IPS-15b (cell line): ENCODE results near the gene HYAL2.
"Not testable (repeated sequence)": the region's sequence is repeated elsewhere in the genome, so short reads cannot be mapped to it uniquely, and the experiment has no call there.

Experiments
- H3K27me3 ChIP-seq: one replicate; pipeline ENCODE4 v1.6.1; 2013; ENCODE audit warnings: low read length; ENCODE audit not compliant: control insufficient read depth, insufficient read depth
- H3K36me3 ChIP-seq: one replicate; pipeline ENCODE4 v1.6.1; 2013; ENCODE audit warnings: low read length; ENCODE audit not compliant: control insufficient read depth, insufficient read depth
- H3K4me1 ChIP-seq: one replicate; pipeline ENCODE4 v1.6.1; 2013; ENCODE audit warnings: mild to moderate bottlenecking, low read length; ENCODE audit not compliant: control insufficient read depth, insufficient read depth
- H3K4me3 ChIP-seq: one replicate; pipeline ENCODE4 v1.5.1; 2013; ENCODE audit warnings: low read depth, low read length
- H3K9ac ChIP-seq: one replicate; pipeline ENCODE4 v1.6.1; 2013; ENCODE audit warnings: low read depth, mild to moderate bottlenecking, low read length
- H3K9me3 ChIP-seq: one replicate; pipeline ENCODE4 v1.6.1; 2013; ENCODE audit warnings: mild to moderate bottlenecking, low read length; ENCODE audit not compliant: control insufficient read depth, insufficient read depth

HYAL2 gene

DNA sequence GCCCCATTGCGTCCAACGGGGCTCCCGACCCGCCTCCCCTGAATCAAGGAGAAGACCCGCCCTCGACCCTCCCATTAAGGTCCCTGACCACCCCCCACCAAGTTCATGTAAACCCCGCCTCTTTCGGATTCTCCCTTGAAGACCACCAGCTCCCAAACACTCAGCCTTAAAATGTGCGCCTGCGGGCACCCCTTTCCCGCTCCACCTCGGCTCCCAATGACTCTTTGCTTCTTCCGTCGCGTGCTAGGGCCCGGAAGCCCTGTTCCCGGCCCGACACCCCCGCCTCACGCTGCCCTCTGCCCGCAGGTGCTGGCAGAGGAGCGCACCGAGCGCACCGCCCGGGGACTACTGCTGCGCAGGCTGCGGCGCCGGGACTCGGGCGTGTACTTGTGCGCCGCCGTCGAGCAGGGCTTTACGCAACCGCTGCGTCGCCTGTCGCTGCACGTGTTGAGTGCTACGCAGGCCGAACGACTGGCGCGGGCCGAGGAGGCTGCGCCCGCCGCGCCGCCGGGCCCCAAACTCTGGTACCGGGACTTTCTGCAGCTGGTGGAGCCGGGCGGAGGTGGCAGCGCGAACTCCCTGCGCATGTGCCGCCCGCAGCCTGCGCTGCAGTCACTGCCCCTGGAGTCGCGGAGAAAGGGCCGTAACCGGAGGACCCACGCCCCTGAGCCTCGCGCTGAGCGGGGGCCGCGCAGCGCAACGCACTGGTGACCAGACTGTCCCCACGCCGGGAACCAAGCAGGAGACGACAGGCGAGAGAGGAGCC lies 46.4 kb downstream of the HYAL2 start:
- peak overlapping the region; percentile 55 for H3K4me3 ChIP-seq
- H3K9ac ChIP-seq = peak overlapping the region; percentile 37

DNA sequence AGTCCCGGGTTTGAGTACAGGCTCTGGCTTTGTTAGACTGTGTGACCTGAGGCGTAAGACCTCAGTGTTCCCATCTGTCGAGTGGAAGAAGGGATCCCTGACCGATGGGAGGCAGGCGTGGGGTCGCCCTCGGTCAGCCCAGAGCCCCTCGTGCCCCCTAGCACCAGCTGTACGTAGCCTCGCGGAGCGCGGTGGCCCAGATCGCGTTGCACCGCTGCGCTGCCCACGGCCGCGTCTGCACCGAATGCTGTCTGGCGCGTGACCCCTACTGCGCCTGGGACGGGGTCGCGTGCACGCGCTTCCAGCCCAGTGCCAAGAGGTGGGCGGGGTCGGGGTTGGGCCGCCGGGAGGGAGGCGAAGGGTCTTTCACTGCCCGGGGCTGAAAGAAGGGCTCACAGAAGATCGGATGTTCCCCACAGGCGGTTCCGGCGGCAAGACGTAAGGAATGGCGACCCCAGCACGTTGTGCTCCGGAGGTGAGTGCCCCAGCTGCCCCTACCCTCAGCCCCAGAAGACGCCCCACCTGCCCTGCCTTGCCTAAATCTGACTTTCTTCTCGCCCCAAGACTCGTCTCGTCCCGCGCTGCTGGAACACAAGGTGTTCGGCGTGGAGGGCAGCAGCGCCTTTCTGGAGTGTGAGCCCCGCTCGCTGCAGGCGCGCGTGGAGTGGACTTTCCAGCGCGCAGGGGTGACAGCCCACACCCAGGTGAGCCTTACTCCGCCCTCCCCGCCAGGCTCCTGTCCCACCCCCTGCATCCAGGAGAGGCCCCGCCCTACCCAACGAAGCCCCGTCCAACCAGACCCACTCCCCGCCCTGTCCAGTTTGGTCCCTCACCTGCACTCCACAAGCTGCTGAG lies 47.2 kb downstream of the HYAL2 start:
- H3K4me3 ChIP-seq = peak overlapping the region; percentile 55
- peaks cover 46% of the 10 kb centered on the region for H3K27me3 ChIP-seq
- peaks cover 4% of the 10 kb centered on the region for H3K36me3 ChIP-seq
- no peak overlapping the region for H3K9ac ChIP-seq
- H3K4me1 ChIP-seq = peaks cover 3% of the 10 kb centered on the region
- H3K9me3 ChIP-seq = no peaks in the 10 kb centered on the region

More for the DNA sequence above, 46.4 kb downstream of the HYAL2 start:
- Histone ChIP-seq H3K4me1 (peaks cover 3% of the 10 kb centered on the region), H3K27me3 (peaks cover 46% of the 10 kb centered on the region), H3K9me3 (no peaks in the 10 kb centered on the region), H3K36me3 (no peaks in the 10 kb centered on the region)

DNA sequence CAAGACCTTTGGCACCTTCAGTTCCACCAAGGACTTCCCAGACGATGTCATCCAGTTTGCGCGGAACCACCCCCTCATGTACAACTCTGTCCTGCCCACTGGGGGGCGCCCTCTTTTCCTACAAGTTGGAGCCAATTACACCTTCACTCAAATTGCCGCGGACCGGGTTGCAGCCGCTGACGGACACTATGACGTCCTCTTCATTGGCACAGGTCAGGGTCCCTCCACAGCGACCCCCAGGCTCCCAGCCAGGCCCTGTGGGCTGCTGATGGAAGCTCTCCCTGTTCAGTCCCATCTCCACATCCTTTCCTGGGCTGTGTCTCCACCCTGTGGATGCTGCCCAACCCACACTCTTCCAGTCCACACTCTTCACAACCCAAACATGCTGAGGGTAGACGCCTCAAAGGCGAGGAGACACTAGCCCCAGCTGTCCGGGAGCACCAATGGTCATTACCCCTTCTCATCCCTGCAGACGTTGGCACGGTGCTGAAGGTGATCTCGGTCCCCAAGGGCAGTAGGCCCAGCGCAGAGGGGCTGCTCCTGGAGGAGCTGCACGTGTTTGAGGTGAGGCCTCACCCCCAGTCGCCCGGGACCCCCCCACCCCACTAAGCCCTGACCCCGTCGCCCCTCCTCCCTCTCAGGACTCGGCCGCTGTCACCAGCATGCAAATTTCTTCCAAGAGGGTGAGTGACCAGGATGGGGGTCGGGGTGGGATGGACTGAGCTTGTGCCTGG lies 48.0 kb downstream of the HYAL2 start:
- peaks cover 5% of the 10 kb centered on the region for H3K4me1 ChIP-seq
- no peak overlapping the region for H3K9ac ChIP-seq
- no peaks in the 10 kb centered on the region for H3K9me3 ChIP-seq
- H3K4me3 ChIP-seq = peak overlapping the region; percentile 55
- peaks cover 4% of the 10 kb centered on the region for H3K36me3 ChIP-seq
- peaks cover 46% of the 10 kb centered on the region for H3K27me3 ChIP-seq

DNA sequence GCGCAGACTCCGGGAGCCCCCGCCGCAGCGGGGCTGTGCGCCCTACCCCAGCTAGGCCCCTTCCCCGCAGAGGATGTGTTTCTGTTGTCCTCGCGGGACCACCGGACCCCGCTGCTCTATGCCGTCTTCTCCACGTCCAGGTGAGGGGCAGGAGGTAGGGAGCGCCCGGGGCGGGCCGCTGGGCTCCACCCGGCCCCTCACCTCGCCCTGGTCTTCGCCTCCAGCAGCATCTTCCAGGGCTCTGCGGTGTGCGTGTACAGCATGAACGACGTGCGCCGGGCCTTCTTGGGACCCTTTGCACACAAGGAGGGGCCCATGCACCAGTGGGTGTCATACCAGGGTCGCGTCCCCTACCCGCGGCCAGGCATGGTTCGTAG lies 48.9 kb downstream of the HYAL2 start:
- Histone ChIP-seq H3K27me3 (peaks cover 46% of the 10 kb centered on the region), H3K4me1 (peaks cover 9% of the 10 kb centered on the region), H3K9ac (no peak overlapping the region), H3K36me3 (peaks cover 4% of the 10 kb centered on the region), H3K9me3 (no peaks in the 10 kb centered on the region), H3K4me3 (peak overlapping the region; percentile 47)

DNA sequence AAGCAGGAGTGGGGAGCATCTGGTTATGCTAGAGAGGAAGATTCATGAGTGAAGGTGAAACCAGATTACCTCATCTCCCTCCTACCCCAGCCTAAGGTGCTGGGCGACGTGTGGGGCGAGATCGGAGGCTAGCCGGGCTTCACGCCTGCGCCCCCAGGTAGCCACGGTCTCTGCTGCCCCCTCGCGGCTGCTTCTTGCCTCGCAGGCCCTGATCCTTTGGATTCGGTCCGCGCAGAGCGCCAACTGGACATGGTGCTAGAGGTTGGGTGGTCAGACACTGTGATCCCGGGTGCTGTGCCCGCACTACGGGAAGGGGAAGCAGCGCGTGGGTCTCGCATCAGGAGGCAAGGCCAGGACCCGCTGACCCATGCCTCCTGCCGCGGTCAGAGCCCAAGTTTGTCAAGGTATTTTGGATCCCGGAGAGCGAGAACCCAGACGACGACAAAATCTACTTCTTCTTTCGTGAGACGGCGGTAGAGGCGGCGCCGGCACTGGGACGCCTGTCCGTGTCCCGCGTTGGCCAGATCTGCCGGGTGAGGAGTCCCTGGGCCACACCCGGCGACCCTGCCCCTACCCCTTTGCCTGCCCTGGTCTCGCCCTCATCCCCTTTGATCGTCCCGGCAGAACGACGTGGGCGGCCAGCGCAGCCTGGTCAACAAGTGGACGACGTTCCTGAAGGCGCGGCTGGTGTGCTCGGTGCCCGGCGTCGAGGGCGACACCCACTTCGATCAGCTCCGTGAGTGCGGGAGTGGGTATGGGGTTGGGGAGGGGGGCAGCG lies 49.4 kb downstream of the HYAL2 start:
- Histone ChIP-seq H3K4me3 (peak overlapping the region; percentile 47), H3K27me3 (peaks cover 44% of the 10 kb centered on the region), H3K4me1 (peaks cover 12% of the 10 kb centered on the region), H3K9me3 (no peaks in the 10 kb centered on the region), H3K9ac (no peak overlapping the region), H3K36me3 (peaks cover 4% of the 10 kb centered on the region)

DNA sequence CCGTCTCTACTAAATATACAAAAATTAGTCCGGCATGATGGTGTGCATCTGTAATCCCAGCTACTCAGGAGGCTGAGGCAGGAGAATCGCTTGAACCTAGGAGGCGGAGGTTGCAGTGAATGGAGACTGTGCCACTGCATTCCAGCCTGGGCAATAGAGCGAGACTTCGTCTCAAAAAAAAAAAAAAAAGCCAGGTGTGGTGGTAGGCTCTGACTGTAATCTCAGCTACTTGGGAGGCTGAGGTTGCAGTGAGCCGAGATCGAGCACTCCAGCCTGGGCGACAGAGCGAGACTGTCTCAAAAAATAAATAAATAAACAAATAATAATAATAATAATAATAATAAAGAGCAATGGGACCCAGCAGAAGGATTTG lies 50.0 kb downstream of the HYAL2 start:
- not testable (repeated sequence) for H3K9ac ChIP-seq, H3K4me3 ChIP-seq, H3K9me3 ChIP-seq, H3K36me3 ChIP-seq
- H3K4me1 ChIP-seq = peaks cover 16% of the 10 kb centered on the region
- H3K27me3 ChIP-seq = peaks cover 42% of the 10 kb centered on the region

DNA sequence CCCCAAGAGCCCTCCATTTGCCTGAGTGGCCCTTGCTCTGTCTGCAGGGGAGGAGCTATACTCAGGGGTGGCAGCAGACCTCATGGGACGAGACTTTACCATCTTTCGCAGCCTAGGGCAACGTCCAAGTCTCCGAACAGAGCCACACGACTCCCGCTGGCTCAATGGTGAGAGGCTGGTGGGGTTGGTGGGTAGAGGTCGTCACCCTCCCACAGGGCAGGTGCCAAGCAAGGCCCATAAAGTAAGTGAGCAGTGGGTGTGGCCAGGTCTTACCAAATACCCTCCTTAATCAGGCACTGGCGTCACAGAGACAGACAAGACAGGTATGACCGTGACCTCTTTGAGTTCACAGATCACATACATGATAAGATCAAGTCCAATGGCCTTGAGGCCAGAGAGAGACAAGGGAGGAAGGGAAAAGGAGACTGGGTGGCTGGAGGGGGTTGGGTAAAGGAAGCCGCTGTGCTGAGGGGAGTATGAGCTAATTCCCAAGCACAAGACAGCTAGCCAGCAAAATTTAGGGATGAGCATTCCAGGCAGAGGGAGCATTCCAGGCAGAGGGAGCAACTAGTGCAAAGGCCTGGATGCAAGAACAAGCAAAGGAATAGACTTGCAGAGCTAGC lies 51.1 kb downstream of the HYAL2 start:
- Histone ChIP-seq H3K9ac (no peak overlapping the region), H3K4me1 (peaks cover 17% of the 10 kb centered on the region), H3K4me3 (no peak overlapping the region), H3K36me3 (peaks cover 4% of the 10 kb centered on the region), H3K9me3 (no peaks in the 10 kb centered on the region), H3K27me3 (peaks cover 34% of the 10 kb centered on the region)

DNA sequence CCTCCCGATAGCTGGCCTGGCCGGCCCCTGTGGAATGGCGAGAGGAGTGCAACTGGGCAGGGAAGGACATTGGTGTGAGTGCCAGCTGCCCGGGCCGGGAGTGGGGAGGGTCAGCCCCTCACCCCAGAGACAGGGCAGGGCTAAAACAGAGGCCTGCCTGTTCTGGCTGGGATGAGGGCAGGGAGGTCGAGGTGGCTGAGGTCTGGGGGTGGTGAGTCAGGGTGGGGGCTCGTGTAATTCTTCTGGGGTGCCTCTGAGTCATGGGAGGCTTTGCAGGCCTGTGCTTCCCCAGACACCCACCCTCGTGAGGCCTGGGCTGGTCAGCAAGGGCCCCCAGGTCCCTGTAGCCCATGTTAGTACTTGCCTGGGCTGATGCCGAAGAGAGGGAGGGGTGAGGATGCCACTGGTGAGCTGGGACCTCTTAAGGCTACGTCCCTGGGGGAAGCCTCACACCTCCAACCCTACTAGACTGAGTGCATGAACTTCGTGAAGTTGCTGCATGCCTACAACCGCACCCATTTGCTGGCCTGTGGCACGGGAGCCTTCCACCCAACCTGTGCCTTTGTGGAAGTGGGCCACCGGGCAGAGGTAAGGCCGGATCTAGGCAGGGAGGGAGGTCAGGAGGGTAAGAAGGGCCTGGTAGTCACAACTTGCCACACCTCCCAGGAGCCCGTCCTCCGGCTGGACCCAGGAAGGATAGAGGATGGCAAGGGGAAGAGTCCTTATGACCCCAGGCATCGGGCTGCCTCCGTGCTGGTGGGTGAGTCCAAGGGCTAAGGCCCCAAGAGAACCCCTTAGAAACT lies 51.9 kb downstream of the HYAL2 start:
- no peak overlapping the region for H3K4me3 ChIP-seq
- H3K36me3 ChIP-seq = peaks cover 4% of the 10 kb centered on the region
- H3K4me1 ChIP-seq = peaks cover 17% of the 10 kb centered on the region
- no peaks in the 10 kb centered on the region for H3K9me3 ChIP-seq
- no peak overlapping the region for H3K9ac ChIP-seq
- H3K27me3 ChIP-seq = peaks cover 27% of the 10 kb centered on the region

DNA sequence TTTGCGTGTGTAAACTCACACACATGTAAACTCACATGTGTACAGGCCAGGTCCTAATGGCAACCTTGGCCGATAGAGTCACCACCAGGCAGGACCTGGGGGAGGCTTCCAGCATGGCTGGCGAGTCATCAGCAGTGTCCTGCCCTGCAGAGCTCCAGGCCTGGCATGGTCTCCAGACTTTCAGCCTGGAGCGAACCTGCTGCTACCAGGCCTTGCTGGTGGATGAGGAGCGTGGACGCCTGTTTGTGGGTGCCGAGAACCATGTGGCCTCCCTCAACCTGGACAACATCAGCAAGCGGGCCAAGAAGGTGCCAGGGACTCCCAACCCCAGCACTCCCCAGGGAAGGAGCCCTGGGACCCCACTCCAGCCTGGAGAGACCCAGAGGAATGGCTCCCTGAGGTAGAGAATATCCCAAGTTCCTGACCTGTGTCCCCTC lies 52.5 kb downstream of the HYAL2 start:
- Histone ChIP-seq H3K9ac (peak overlapping the region; percentile 16), H3K9me3 (no peaks in the 10 kb centered on the region), H3K27me3 (peaks cover 21% of the 10 kb centered on the region), H3K4me3 (no peak overlapping the region), H3K36me3 (peaks cover 4% of the 10 kb centered on the region), H3K4me1 (peaks cover 21% of the 10 kb centered on the region)

DNA sequence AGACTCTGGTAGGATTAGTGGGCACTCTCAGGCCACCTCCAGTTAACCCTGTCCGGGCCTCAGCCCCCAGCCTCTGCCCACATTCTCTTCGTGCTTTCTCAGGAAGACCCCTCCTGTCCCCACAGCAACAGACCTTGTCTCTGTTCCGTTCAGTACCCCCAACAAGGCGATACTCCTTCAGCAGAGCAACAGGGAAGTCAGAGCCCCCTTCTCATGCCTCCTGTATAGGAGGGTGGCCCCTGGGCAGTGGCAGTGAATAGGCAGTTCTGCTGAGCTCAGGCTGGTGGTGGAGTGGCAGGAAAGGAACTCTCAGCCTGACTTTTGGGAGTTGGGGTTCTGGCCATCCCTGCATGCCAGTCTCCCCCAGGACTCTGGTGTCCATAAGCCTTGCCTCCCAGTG lies 53.1 kb downstream of the HYAL2 start:
- Histone ChIP-seq H3K4me3 (no peak overlapping the region), H3K9ac (peak overlapping the region; percentile 16), H3K4me1 (peaks cover 21% of the 10 kb centered on the region)

More for the DNA sequence above, 53.1 kb downstream of the HYAL2 start:
- H3K9me3 ChIP-seq = no peaks in the 10 kb centered on the region
- peaks cover 15% of the 10 kb centered on the region for H3K27me3 ChIP-seq
- peaks cover 4% of the 10 kb centered on the region for H3K36me3 ChIP-seq
